Calu3 (cell line): ENCODE results near the gene STK38L. TPM values are rescaled to one million over a fixed set of nuclear protein-coding genes. Genes with fewer than 3 reads are reported as not detected.

ENCODE experiments used
- BruUV-seq: library from RNA; stranded (reverse); fragments of 400-500 nt; replicated peaks from 2 replicates; lab custom pipeline; 2021; lab: Mats Ljungman, UMichigan
- CTCF ChIA-PET: fragments of 300-600 bp; sonication (Branson Sonifier 250); formaldehyde crosslinking; loops from one replicate; lab custom pipeline; 2022; ENCODE audit warnings: antibody characterized with exemption; lab: Charles Lee
- DNase-seq: peaks from one replicate; pipeline ENCODE4 v3.0.0; 2022
- H3K27ac Mint-ChIP-seq: one replicate; pipeline ENCODE4 v1.8.0; 2022; ENCODE audit warnings: mixed read lengths; ENCODE audit not compliant: unreplicated experiment
- H3K27me3 Mint-ChIP-seq: one replicate; pipeline ENCODE4 v1.8.0; 2022; ENCODE audit warnings: mixed read lengths; ENCODE audit not compliant: unreplicated experiment
- H3K36me3 Mint-ChIP-seq: one replicate; pipeline ENCODE4 v1.8.0; 2022; ENCODE audit warnings: mild to moderate bottlenecking, moderate library complexity, mixed read lengths; ENCODE audit not compliant: insufficient read depth, unreplicated experiment
- H3K4me1 Mint-ChIP-seq: one replicate; pipeline ENCODE4 v1.8.0; 2022; ENCODE audit warnings: mild to moderate bottlenecking, low read depth, mixed read lengths; ENCODE audit not compliant: unreplicated experiment
- H3K4me3 Mint-ChIP-seq: one replicate; pipeline ENCODE4 v1.8.0; 2022; ENCODE audit warnings: mild to moderate bottlenecking, low read depth, moderate library complexity, mixed read lengths; ENCODE audit not compliant: unreplicated experiment
- H3K9me3 Mint-ChIP-seq: one replicate; pipeline ENCODE4 v1.8.0; 2022; ENCODE audit warnings: low read depth, mixed read lengths; ENCODE audit not compliant: unreplicated experiment
- CTCF ChIP-seq: fragments of 200-600 bp; IDR thresholded peaks from one replicate; pipeline ENCODE4 v1.8.0; 2022; ENCODE audit warnings: antibody characterized with exemption; ENCODE audit not compliant: unreplicated experiment
- intact Hi-C: fragments of 100-400 bp; cut with micrococcal nuclease; formaldehyde crosslinking; loops from one replicate; pipeline ENCODE4 v1.10.0; 2022; ENCODE audit not compliant: unreplicated experiment
- total RNA-seq: library from RNA; stranded (reverse); gene quantifications from 2 replicates; pipeline ENCODE4 v1.2.3, GENCODE V29; 2022

Gene STK38L
- total RNA-seq, 1 experiment from 2014 or later, result 24.6 TPM

GRCh38 chr12:27261866-27262265, 17.8 kb downstream of the STK38L start:
- Mint-ChIP-seq H3K27ac (no peak overlapping the region), H3K4me3 (no peak overlapping the region), H3K27me3 (no peaks in the 10 kb centered on the region), H3K4me1 (no peaks in the 10 kb centered on the region), H3K9me3 (no peaks in the 10 kb centered on the region), H3K36me3 (no peaks in the 10 kb centered on the region)
- BruUV-seq, result no TSS peak
- intact Hi-C loops, result no loop called here
- no peak for TF ChIP-seq CTCF
- CTCF ChIA-PET, result no interaction called here
- no peak for DNase-seq

GRCh38 chr12:27270148-27270547, 26.1 kb downstream of the STK38L start:
- Mint-ChIP-seq H3K4me1 (peaks cover 25% of the 10 kb centered on the region), H3K4me3 (no peak overlapping the region), H3K9me3 (no peaks in the 10 kb centered on the region), H3K27me3 (no peaks in the 10 kb centered on the region), H3K36me3 (peaks cover 5% of the 10 kb centered on the region), H3K27ac (no peak overlapping the region)
- CTCF ChIA-PET, result no interaction called here
- no peak for DNase-seq
- no peak for TF ChIP-seq CTCF
- intact Hi-C loops, result no loop called here
- BruUV-seq, result no TSS peak

DNA sequence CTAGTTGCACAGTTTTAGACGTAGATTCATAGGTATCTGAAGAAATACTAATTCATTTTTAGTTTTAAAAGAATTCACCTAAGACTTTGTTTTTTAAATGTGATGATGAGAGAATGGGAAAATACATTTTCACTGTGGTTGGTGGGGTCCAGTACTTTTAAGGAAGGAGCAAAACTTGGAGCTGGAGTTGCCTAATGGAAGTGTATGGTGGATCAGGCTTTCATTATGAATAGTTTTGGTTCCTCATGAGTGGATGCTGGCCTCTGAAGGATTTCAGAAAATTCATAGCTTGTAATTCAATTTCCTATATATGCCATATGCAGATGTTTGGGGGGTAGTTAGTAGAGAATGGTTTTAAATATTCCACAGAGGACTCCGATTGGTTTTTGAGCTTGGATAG, 27.1 kb downstream of the STK38L start:
- H3K27me3 Mint-ChIP-seq, result no peaks in the 10 kb centered on the region
- no peaks in the 10 kb centered on the region for H3K9me3 Mint-ChIP-seq
- peaks cover 5% of the 10 kb centered on the region for H3K36me3 Mint-ChIP-seq
- no peak for TF ChIP-seq CTCF
- no TSS peak for BruUV-seq
- H3K4me1 Mint-ChIP-seq, result peaks cover 28% of the 10 kb centered on the region
- CTCF ChIA-PET, result no interaction called here
- no peak overlapping the region for H3K4me3 Mint-ChIP-seq
- no peak overlapping the region for H3K27ac Mint-ChIP-seq
- intact Hi-C loops, result loop anchor here (1.0 kb wide), 1 partner anchor 13 kb away; no protein-coding TSS in a partner anchor
- no peak for DNase-seq

- no peaks in the 10 kb centered on the region for H3K9me3 Mint-ChIP-seq
- CTCF ChIA-PET, result interaction anchor here (0.6 kb wide), 1 partner anchor 305 kb away, joined by 3 read pairs; no protein-coding TSS in a partner anchor
- no TSS peak for BruUV-seq
- peaks cover 5% of the 10 kb centered on the region for H3K36me3 Mint-ChIP-seq
- peaks cover 35% of the 10 kb centered on the region for H3K4me1 Mint-ChIP-seq
- no peak for TF ChIP-seq CTCF
- no peak overlapping the region for H3K27ac Mint-ChIP-seq
- DNase-seq, result no peak
- H3K4me3 Mint-ChIP-seq, result no peak overlapping the region
- H3K27me3 Mint-ChIP-seq, result no peaks in the 10 kb centered on the region
- intact Hi-C loops, result no loop called here
Measured at GRCh38 chr12:27272373-27273028, 28.4 kb downstream of the STK38L start.
